Stimulated activated CD8-positive, alpha-beta memory T cell treated with anti-CD3 and anti-CD28 coated beads, Interleukin-4, amount 100 ng/mL, for 48 hours (primary cell): ENCODE data around the gene SCUBE1.

Source experiments
- DNase-seq: peaks from one replicate; pipeline ENCODE4 v3.0.0-alpha.2; 2020

SCUBE1 gene

GRCh38 chr22:43150731-43151206 is 192.4 kb downstream of the SCUBE1 start:
- DNase-seq, result no peak

GRCh38 chr22:43148581-43148980 is 194.6 kb downstream of the SCUBE1 start:
- DNase-seq, result no peak

GRCh38 chr22:43147821-43148220 is 195.4 kb downstream of the SCUBE1 start:
- no peak for DNase-seq
